GM23338 (cell line): ENCODE data around the gene THRB. TPM values are rescaled to one million over a fixed set of nuclear protein-coding genes. Genes with fewer than 3 reads are reported as not detected.
A peak's percentile ranks its signal among the peaks of the same experiment; 100 is the strongest.

Experiments used
- ATAC-seq: fragments of 200-7000 bp; cut with Tn5 transposase; 3 replicates; pipeline ENCODE4 v1.9.1; 2020
- DNase-seq: peaks from one replicate; pipeline ENCODE4 v3.0.0-alpha.2; 2015; ENCODE audit warnings: low spot score
- H2AFZ ChIP-seq: fragments of 200-600 bp; sonication (generic); 2 replicates; pipeline ENCODE4 v1.8.0; 2016; ENCODE audit warnings: antibody characterized with exemption, mild to moderate bottlenecking, moderate library complexity
- H3F3A ChIP-seq: fragments of 200-600 bp; sonication (generic); replicated peaks from 2 replicates; pipeline ENCODE4 v1.8.0; 2017; ENCODE audit warnings: antibody characterized with exemption, mixed run types, low read depth
- H3K27ac ChIP-seq: fragments of 200-600 bp; sonication (generic); 2 replicates; pipeline ENCODE4 v1.6.1; 2016; ENCODE audit warnings: low read depth
- H3K27me3 ChIP-seq: fragments of 200-600 bp; sonication (generic); 2 replicates; pipeline ENCODE4 v1.8.0; 2016; ENCODE audit warnings: mild to moderate bottlenecking, mixed run types, moderate library complexity; ENCODE audit not compliant: insufficient read depth
- H3K36me3 ChIP-seq: fragments of 200-600 bp; sonication (generic); 2 replicates; pipeline ENCODE4 v1.8.0; 2016; ENCODE audit warnings: mild to moderate bottlenecking; ENCODE audit not compliant: insufficient read depth
- H3K4me1 ChIP-seq: fragments of 200-600 bp; sonication (generic); 2 replicates; pipeline ENCODE4 v1.8.0; 2016; ENCODE audit warnings: mild to moderate bottlenecking, moderate library complexity; ENCODE audit not compliant: insufficient read depth
- H3K4me2 ChIP-seq: fragments of 200-600 bp; sonication (generic); 2 replicates; pipeline ENCODE4 v1.7.1; 2017; ENCODE audit warnings: mixed run types
- H3K4me3 ChIP-seq: fragments of 200-600 bp; sonication (generic); 2 replicates; pipeline ENCODE4 v1.6.1; 2016; ENCODE audit warnings: mixed run types
- H3K79me2 ChIP-seq: fragments of 200-600 bp; sonication (generic); replicated peaks from 2 replicates; pipeline ENCODE4 v1.8.0; 2017; ENCODE audit warnings: mild to moderate bottlenecking; ENCODE audit not compliant: insufficient read depth
- H3K9me2 ChIP-seq: fragments of 200-600 bp; sonication (generic); 2 replicates; pipeline ENCODE4 v1.8.0; 2017; ENCODE audit not compliant: insufficient read depth
- H4K20me1 ChIP-seq: fragments of 200-600 bp; sonication (generic); replicated peaks from 2 replicates; pipeline ENCODE4 v1.8.0; 2017; ENCODE audit warnings: mild to moderate bottlenecking; ENCODE audit not compliant: insufficient read depth
- H3K27ac Mint-ChIP-seq: 2 replicates; pipeline ENCODE4 v1.8.0; 2020; ENCODE audit warnings: inconsistent platforms, mild to moderate bottlenecking, moderate library complexity, mixed read lengths
- H3K27me3 Mint-ChIP-seq: 3 replicates; pipeline ENCODE4 v1.8.0; 2022; ENCODE audit warnings: low read depth, mild to moderate bottlenecking, moderate library complexity, mixed read lengths, inconsistent platforms; ENCODE audit not compliant: insufficient read depth, poor library complexity
- H3K36me3 Mint-ChIP-seq: 3 replicates; pipeline ENCODE4 v1.8.0; 2021; ENCODE audit warnings: low read depth, mild to moderate bottlenecking, inconsistent platforms, moderate library complexity, mixed read lengths
- H3K4me1 Mint-ChIP-seq: 3 replicates; pipeline ENCODE4 v1.8.0; 2020; ENCODE audit warnings: mild to moderate bottlenecking, inconsistent platforms, mixed read lengths
- H3K4me3 Mint-ChIP-seq: 3 replicates; pipeline ENCODE4 v1.8.0; 2021; ENCODE audit warnings: moderate library complexity, mild to moderate bottlenecking, inconsistent platforms, mixed read lengths
- H3K9me3 Mint-ChIP-seq: 3 replicates; pipeline ENCODE4 v1.8.0; 2020; ENCODE audit warnings: moderate library complexity, mild to moderate bottlenecking, inconsistent platforms, mixed read lengths
- CREB1 ChIP-seq: fragments of 250-450 bp; sonication (Bioruptor Pico); IDR thresholded peaks from 2 replicates; pipeline ENCODE4 v1.5.0; 2020; ENCODE audit warnings: low read depth, mild to moderate bottlenecking, moderate library complexity
- EZH2phosphoT487 ChIP-seq: fragments of 200-600 bp; sonication (generic); IDR thresholded peaks from one replicate; pipeline ENCODE4 v1.8.1; 2018; ENCODE audit warnings: antibody characterized with exemption; ENCODE audit not compliant: unreplicated experiment
- NANOG ChIP-seq: IDR thresholded peaks from 2 replicates; pipeline ENCODE4 v1.6.1; 2016; ENCODE audit warnings: antibody characterized with exemption, borderline replicate concordance
- polyA plus RNA-seq: library from polyadenylated mRNA; unstranded; fragments of >200 nt; fragmentation: Nextera tagmentation; extraction: Ambion mirVana; gene quantifications from 2 replicates; pipeline ENCODE4 v1.2.1, GENCODE V29; 2016
- total RNA-seq: library from RNA; depleted of rRNA; stranded (reverse); fragments of >200 nt; shearing (Covaris generic); gene quantifications from 2 replicates; pipeline ENCODE4 v1.2.3, GENCODE V29; 2014
- TF ChIP-seq, protein P1 (sequence below): fragments of 250-450 bp; sonication (Bioruptor Pico); IDR thresholded peaks from 2 replicates; pipeline ENCODE4 v1.5.0; 2020; ENCODE audit warnings: mild to moderate bottlenecking, moderate library complexity
- TF ChIP-seq, protein P2 (sequence below): IDR thresholded peaks from one replicate; pipeline ENCODE4 v1.6.1; 2018; ENCODE audit warnings: antibody characterized with exemption; ENCODE audit not compliant: unreplicated experiment
- TF ChIP-seq, protein P3 (sequence below): IDR thresholded peaks from 2 replicates; pipeline ENCODE4 v1.6.1; 2016; ENCODE audit warnings: antibody characterized with exemption

The THRB gene
- total and polyA plus RNA-seq, 2 experiments from 2014 or later = 1.7 to 3.2 TPM

DNA sequence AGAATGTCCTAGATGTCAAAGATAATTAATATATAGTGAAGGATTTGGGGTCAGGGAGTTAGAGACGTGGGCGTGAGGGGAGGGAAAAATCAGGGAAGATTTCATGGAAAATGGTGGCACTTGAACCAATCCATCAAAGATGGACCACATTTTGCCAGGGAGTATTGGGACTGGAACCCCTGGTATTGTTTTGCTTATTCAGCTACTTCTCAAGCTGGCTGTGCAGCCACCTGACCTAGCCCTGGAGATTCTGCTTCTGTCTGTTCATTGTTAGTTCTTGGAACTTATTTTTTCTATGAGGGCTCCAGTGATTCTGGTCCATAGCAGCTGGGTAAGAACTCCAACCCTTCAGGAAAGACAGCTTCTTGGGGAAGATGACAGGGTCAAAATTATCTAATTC lies 3.3 kb upstream of the THRB start:
- ATAC-seq = no peak
- H3K27ac Mint-ChIP-seq = peak overlapping the region; percentile 78; the same call in 1 of the 2 replicates
- H3K79me2 ChIP-seq = no peaks in the 10 kb centered on the region

More for the DNA sequence above, 3.3 kb upstream of the THRB start:
- Histone ChIP-seq H4K20me1 (no peaks in the 10 kb centered on the region), H3K9me2 (0 out of 2 replicates have a peak, but pooled peaks cover 4% of the 10 kb centered on the region), H3K36me3 (no peaks in the 10 kb centered on the region), H3F3A (peaks cover 6% of the 10 kb centered on the region; the same call in 1 of the 2 replicates), H3K4me2 (peak overlapping the region; percentile 44), H3K27me3 (peaks cover 32% of the 10 kb centered on the region), H2AFZ (no peak overlapping the region), H3K4me3 (no peak overlapping the region), H3K27ac (no peak overlapping the region), H3K4me1 (peaks cover 45% of the 10 kb centered on the region)
- H3K4me3 Mint-ChIP-seq = no peak overlapping the region
- no peak for DNase-seq
- H3K36me3 Mint-ChIP-seq = no peaks in the 10 kb centered on the region
- H3K9me3 Mint-ChIP-seq = 0 out of 3 replicates have a peak, but pooled peaks cover 4% of the 10 kb centered on the region
- peaks cover 44% of the 10 kb centered on the region for H3K27me3 Mint-ChIP-seq
- H3K4me1 Mint-ChIP-seq = peaks cover 54% of the 10 kb centered on the region
- TF ChIP-seq, protein P1, sequence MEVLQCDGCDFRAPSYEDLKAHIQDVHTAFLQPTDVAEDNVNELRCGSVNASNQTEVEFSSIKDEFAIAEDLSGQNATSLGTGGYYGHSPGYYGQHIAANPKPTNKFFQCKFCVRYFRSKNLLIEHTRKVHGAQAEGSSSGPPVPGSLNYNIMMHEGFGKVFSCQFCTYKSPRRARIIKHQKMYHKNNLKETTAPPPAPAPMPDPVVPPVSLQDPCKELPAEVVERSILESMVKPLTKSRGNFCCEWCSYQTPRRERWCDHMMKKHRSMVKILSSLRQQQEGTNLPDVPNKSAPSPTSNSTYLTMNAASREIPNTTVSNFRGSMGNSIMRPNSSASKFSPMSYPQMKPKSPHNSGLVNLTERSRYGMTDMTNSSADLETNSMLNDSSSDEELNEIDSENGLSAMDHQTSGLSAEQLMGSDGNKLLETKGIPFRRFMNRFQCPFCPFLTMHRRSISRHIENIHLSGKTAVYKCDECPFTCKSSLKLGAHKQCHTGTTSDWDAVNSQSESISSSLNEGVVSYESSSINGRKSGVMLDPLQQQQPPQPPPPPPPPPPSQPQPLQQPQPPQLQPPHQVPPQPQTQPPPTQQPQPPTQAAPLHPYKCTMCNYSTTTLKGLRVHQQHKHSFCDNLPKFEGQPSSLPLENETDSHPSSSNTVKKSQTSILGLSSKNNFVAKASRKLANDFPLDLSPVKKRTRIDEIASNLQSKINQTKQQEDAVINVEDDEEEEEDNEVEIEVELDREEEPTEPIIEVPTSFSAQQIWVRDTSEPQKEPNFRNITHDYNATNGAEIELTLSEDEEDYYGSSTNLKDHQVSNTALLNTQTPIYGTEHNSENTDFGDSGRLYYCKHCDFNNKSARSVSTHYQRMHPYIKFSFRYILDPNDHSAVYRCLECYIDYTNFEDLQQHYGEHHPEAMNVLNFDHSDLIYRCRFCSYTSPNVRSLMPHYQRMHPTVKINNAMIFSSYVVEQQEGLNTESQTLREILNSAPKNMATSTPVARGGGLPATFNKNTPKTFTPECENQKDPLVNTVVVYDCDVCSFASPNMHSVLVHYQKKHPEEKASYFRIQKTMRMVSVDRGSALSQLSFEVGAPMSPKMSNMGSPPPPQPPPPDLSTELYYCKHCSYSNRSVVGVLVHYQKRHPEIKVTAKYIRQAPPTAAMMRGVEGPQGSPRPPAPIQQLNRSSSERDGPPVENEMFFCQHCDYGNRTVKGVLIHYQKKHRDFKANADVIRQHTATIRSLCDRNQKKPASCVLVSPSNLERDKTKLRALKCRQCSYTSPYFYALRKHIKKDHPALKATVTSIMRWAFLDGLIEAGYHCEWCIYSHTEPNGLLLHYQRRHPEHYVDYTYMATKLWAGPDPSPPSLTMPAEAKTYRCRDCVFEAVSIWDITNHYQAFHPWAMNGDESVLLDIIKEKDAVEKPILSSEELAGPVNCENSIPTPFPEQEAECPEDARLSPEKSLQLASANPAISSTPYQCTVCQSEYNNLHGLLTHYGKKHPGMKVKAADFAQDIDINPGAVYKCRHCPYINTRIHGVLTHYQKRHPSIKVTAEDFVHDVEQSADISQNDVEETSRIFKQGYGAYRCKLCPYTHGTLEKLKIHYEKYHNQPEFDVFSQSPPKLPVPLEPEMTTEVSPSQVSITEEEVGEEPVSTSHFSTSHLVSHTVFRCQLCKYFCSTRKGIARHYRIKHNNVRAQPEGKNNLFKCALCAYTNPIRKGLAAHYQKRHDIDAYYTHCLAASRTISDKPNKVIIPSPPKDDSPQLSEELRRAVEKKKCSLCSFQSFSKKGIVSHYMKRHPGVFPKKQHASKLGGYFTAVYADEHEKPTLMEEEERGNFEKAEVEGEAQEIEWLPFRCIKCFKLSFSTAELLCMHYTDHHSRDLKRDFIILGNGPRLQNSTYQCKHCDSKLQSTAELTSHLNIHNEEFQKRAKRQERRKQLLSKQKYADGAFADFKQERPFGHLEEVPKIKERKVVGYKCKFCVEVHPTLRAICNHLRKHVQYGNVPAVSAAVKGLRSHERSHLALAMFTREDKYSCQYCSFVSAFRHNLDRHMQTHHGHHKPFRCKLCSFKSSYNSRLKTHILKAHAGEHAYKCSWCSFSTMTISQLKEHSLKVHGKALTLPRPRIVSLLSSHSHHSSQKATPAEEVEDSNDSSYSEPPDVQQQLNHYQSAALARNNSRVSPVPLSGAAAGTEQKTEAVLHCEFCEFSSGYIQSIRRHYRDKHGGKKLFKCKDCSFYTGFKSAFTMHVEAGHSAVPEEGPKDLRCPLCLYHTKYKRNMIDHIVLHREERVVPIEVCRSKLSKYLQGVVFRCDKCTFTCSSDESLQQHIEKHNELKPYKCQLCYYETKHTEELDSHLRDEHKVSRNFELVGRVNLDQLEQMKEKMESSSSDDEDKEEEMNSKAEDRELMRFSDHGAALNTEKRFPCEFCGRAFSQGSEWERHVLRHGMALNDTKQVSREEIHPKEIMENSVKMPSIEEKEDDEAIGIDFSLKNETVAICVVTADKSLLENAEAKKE (CRISPR knock-in tag) = no peak
- TF ChIP-seq, protein P2, sequence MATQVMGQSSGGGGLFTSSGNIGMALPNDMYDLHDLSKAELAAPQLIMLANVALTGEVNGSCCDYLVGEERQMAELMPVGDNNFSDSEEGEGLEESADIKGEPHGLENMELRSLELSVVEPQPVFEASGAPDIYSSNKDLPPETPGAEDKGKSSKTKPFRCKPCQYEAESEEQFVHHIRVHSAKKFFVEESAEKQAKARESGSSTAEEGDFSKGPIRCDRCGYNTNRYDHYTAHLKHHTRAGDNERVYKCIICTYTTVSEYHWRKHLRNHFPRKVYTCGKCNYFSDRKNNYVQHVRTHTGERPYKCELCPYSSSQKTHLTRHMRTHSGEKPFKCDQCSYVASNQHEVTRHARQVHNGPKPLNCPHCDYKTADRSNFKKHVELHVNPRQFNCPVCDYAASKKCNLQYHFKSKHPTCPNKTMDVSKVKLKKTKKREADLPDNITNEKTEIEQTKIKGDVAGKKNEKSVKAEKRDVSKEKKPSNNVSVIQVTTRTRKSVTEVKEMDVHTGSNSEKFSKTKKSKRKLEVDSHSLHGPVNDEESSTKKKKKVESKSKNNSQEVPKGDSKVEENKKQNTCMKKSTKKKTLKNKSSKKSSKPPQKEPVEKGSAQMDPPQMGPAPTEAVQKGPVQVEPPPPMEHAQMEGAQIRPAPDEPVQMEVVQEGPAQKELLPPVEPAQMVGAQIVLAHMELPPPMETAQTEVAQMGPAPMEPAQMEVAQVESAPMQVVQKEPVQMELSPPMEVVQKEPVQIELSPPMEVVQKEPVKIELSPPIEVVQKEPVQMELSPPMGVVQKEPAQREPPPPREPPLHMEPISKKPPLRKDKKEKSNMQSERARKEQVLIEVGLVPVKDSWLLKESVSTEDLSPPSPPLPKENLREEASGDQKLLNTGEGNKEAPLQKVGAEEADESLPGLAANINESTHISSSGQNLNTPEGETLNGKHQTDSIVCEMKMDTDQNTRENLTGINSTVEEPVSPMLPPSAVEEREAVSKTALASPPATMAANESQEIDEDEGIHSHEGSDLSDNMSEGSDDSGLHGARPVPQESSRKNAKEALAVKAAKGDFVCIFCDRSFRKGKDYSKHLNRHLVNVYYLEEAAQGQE = no peak
- TF ChIP-seq NANOG (no peak), EZH2phosphoT487 (no peak), CREB1 (CRISPR knock-in tag) (no peak)
- TF ChIP-seq, protein P3, sequence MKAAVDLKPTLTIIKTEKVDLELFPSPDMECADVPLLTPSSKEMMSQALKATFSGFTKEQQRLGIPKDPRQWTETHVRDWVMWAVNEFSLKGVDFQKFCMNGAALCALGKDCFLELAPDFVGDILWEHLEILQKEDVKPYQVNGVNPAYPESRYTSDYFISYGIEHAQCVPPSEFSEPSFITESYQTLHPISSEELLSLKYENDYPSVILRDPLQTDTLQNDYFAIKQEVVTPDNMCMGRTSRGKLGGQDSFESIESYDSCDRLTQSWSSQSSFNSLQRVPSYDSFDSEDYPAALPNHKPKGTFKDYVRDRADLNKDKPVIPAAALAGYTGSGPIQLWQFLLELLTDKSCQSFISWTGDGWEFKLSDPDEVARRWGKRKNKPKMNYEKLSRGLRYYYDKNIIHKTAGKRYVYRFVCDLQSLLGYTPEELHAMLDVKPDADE = no peak
